NCI-H2196 (cell line): ENCODE measurements around the gene CAMK2N1.
"Not testable (repeated sequence)": the region's sequence is repeated elsewhere in the genome, so short reads cannot be mapped to it uniquely, and the experiment has no call there.

Experiments used
- DNase-seq: peaks from one replicate; lab custom pipeline; 2025; ENCODE audit not compliant: unreplicated experiment; lab: John Stamatoyannopoulos, UW

CAMK2N1 gene

DNA sequence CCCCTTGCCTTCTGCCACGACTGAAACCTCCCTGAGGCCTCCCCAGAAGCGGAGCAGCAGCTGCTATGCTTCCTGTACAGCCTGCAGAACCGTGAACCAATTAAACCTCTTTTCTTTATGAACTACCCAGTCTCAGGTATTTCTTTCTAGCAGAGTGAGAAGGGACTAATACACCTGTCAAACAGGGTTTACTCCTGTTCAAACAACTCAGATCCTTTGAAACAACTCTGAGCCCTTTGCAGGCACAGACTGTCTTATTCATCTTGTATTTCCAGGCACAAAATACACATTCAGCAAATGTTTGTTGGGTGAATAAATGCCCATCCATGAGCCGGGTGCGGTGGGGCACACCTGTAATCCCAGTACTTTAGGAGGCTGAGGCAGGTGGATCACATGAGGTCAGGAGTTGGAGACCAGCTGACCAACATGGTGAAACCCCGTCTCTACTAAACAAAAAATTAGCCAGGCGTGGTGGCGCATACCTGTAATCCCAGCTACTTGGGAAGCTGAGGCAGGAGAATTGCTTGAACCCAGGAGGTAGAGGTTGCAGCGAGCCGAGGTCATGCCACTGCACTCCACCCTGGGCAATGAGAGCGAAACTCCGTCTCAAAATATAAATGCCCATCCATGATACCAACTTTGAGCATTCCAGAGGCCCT, 10.8 kb upstream of the CAMK2N1 start:
- DNase-seq: not testable (repeated sequence)

DNA sequence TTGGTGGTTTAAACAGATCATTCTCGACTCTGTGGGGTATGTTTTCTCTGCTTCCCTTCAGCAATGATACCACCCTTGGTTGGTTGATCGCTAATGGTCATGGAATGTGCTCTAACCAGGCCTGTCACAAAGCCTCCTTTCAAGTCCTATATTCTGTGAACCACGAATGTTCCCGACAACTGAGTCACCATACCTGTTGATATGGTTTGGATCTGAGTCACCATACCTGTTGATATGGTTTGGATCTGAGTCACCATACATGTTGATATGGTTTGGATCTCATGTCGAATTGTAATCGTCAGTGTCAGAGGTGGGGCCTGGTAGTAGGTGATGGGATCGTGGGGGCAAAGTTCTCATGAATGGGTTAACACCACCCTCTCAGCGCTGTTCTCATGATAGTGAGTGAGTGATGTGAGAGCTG, 10.2 kb upstream of the CAMK2N1 start:
- no peak for DNase-seq

DNA sequence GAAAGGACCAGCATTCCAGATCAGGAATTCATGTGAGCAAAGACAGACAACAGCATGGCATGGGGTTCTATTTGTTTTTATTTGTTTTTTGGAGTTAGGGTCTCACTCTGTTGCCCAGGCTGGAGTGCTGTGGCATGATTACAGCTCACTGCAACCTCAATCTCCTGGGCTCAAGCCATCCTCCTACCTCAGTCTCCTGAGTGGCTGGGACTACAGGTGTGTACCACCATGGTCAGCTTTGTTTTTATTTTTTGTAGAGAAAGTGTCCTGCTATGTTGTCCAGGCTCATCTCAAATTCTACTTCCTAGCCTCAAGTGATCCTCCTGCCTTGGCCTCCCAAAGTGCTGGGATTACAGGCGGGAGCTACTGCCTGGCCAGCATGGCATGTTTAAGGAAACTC, 9.7 kb upstream of the CAMK2N1 start:
- no peak for DNase-seq

DNA sequence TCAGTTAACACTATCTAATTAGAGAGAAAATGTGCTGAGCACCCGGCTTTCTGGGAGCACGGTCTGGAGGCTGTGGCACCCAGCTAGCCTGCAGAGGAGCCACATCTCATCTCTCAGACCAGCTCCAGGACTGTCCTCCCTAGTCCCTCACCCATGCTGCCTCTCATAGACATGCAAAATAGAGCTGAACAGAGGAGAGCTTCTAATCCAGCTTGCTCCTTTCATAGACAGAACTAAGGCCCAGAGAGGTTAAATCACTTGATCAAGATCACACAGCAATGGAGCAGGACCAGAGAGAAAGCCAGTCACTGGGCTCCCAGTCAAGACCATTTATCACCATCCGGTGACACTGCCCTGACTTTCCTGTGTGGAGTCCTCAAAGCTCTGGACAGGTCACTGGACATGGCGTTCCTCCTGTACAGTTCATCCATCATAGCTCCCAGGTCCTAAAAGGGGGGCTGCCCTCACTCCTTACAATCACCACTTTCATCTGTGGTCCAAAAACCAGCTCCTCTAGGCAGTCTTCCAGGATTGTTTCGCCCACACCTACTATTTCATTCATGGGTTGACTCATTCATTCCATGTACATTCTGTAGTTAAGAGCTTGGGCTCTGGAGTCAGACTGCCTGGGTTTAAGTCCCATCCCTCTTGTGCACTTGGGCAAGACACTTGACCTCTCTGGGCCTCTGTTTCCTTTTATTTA, 8.8 kb upstream of the CAMK2N1 start:
- no peak for DNase-seq

- peak; percentile 94 for DNase-seq
Observed at GRCh38 chr1:20493839-20494608, 8.0 kb upstream of the CAMK2N1 start.

DNA sequence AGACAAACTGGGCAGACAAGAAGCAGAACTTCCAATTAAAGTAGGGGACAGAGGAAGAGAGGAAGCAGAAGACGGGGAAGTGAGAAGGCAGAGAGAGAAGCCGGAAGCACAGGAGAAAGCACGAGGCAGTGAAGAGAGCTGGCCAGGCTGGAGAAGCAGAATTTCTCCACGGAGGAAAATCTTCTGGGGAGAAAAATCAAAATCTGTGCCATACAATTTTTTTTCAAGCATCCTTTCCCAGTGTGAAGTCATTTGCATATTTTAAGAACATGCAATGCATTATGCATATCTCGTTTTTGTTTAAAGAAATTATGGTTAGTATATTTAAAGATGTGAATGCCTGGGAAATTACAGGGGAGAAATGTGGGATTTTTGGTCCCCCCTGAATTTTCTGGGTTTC, 7.3 kb upstream of the CAMK2N1 start:
- DNase-seq: no peak

DNA sequence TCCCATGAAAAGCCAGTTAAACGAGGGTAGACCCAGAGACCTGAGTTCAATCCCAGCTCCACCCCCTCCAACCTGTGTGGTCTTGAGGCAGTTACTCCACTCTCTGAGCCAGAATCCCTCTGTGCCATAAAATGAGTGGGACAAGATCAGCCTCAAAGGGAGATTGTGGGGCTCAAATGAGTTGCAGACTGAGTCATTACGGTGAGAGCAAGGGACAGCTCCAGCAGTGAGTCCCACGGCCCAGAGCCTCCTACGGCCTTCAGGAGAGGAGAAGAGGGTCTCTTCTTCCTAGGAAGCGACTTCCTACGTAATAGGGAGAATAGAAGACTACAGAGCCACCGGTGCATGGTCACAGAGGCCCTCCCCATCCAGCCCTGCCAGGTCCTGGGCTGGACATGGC, 6.7 kb upstream of the CAMK2N1 start:
- no peak for DNase-seq

GRCh38 chr1:20491866-20492265, 5.9 kb upstream of the CAMK2N1 start:
- no peak for DNase-seq

- no peak for DNase-seq
Observed at GRCh38 chr1:20491178-20491577, 5.2 kb upstream of the CAMK2N1 start.

GRCh38 chr1:20487236-20487590, 1.2 kb upstream of the CAMK2N1 start:
- peak; percentile 74 for DNase-seq

DNA sequence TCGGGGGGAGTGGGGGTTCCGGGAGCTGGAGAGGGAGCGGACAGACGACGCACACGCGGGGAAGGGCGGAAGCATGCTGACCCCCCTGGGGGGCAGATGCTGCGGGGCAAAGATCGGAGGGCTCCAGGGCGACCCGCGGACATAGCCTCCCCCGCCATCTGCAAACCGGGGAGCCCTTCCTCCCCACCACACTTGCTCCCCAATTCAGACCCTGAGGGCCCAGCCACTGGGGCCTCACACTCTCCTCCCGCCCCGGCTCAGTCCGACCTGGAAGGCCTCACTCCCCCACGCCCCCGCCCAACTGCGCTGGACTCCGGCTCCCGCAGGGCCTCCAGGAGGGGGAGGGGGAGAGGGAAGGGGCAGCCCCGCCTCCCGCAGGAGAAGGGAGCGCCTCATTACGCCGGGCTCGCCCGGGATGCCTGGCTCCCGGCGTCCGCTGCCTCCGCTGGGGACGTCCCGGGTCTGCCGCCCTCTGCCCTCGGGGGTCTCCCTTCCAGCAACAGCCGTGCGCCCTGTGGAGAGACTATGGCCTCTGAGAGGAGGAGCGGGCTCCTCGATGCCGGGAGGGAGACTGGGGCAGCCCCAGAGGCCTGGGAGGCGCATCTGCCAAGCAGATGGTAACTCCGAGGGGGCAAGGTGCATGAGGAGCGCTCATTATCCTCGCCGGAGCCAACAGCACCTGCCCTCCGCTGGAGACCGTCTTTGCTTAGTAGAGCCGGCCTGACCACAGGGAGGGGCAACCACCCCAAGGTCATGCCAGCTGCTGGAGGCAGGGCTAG, 636 bp upstream of the CAMK2N1 start:
- DNase-seq: peak; percentile 86

DNA sequence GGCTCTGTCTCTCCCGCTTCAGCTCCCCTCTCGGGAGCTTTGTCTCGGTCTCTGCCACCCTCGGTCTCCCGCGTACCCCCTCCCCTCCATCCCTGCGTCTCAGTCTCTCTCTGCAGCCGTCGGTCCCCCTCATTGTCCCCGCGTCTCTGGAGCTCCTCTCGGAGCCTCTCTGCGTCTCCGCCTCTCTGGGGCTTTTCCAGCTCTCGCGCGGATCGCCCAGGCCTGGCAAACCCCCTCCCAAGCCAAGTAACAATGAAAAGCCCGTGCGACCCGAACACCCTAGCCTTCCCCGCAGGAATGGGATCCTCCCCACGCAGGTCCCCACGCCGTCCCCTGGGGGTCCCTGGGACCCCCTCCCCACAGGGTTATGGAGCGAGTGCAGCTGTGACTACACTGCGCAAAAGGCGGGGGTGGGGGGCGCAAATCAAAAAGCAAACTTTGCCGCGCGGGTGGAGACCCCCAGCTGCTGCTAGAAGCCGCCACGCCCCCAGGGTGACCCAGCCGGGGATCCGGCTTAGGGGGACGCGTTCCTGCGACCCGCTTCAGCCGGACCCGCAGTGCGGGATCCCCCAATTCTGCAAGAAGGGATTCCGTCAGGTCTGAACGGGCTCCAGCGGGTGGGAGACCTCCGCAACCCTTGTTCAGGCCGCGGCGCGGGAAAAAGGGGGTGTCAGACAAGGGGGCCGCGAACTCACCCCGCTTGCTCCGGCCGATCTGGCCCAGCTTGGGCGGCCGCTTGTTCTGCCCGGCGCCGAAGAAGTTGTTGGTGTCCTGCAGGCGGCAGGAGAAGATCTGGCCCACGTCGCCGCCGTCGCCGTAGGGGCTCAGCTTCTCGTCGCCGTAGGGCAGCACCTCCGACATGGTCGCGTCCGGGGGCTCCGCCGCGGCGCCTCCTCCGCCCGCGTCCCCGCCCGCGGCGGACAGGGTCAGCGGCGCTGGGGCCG, 1.2 kb downstream of the CAMK2N1 start:
- no peak for DNase-seq

DNA sequence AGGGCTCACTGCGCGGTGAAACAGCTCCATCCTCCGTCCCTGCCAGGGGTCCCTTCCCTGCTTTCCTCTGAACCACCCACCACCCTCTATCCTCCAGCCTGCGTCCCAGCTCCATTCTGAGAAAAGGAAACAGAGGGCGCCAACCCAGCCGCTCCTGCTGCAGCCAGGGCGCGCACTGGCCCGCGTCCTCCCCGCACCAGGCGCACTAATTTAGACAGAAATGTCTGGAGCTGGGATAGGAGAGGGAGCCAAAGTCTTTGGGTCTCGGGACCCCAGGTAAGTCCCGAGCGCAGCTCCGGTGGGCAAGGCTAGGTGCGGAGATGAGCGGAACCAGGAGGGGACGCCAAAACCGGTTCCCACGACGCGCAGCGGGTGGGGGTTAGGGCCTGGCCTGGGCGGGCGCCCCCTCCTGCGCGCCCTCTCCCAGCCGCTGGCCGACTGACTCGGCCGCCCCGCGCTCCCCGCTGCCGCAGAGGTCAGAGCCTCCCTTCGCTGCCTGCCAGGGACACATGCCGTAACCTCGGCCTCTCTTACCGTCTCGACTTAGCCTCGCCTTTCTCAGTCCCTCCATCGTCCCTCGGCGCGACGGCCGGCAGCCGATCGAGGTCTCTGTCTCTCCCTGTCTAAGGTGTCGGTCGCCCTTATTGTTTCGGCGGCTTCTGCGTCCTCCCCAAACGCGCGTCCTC, 2.0 kb downstream of the CAMK2N1 start:
- DNase-seq: peak; percentile 22

DNA sequence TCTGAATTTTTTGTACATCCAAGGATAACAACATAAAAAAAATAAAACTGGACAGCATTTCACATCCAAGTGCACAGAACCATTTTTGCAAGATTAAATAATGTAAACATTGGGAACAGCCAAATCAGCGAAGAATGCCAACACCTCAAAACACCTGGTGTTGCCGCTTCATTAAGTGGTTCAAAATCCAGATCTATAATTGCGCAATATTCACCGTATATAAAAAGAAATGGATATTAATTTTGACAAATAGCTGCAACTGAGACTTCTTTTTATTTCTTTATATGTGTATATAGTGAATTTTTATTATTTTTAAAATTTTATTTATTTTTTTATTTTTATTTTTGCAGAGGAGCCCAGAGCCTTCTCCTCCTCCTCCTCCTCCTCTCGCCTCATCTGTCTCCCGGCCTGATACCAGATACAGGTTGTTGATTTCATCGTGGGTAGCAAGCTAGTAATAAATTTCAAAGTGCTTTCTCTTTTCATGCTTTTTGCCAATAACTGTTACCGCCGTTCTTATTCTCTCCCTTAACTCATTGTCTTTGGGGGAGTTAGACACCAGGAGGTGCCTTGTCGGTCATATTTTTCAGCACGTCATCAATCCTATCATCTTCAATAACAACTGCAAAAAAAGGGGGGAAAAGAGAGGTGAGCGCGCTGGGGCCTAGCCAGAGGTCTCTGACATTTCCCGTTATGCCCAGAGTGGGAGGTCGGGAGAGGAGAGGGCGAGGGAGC, 2.7 kb downstream of the CAMK2N1 start:
- DNase-seq: no peak

DNA sequence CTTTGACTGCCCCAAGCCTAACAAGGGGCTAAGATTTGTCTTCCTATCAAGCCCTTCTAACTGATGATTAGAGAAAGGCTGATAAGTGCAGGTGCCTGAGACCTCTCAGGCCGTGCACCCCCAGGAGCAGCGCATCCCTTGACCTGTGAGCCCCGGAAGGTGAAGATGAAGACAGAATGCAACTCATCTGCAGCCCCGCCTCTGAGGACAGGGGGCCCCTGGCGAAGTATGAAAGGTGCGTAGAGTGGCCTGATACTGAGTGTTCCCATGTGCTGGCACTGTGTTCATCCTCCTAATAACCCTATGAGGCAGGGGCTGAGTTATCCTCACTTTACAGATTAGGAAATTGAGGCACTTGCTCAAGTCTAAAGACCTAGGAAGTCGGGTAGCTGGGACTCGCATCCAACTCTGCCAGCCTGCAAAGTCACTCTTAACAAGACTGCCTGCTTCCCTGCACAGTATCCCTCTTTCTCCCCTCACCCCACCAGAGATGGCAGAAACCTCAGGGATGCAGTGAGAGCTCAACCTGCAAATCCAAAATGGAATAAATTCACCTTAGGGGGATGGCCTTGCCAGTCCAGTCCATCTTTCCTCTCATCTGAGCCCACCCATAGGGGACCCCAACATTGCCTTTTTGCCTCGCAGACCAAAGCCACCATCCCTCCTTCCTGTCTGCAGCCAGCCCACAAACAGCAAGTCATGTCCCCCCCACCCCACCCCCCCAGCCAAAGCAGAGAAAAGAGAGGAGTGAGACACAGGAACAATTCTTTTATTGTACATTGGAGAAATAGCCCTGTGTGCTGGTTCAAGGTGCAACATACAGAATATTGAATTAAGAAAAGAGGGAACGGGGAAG, 4.1 kb downstream of the CAMK2N1 start:
- no peak for DNase-seq

DNA sequence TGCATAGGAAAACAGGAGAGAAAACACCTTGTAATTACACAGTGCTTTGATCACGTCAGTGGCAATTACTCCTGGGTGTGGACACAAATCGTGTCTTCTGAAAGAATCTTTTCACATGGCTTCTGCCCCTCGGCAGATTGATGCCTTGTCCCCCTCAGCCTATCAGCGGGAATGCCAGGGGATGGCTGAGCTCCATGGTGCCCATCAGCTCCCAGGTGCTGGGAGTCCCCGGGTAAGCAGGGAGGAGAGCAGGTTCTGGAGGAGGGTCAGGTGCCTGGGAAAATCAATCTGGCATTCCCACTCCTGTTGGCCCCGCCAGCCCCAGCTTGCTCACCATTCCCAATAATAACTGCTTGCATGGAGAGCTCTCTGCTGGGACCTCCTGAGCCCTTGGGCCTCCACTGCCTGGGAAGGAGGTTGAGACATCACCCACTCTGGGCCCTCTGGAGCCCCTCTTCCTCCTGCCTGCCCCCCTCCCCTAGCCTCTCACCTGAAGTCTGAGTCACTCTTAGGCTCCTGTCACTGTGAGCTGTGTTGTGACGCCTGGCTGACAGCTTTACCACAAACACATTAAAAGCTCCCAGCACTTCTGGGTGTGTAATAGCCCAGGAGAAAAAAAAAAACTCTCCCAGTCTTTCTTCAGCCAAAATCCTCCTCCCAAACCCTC, 4.9 kb downstream of the CAMK2N1 start:
- no peak for DNase-seq

DNA sequence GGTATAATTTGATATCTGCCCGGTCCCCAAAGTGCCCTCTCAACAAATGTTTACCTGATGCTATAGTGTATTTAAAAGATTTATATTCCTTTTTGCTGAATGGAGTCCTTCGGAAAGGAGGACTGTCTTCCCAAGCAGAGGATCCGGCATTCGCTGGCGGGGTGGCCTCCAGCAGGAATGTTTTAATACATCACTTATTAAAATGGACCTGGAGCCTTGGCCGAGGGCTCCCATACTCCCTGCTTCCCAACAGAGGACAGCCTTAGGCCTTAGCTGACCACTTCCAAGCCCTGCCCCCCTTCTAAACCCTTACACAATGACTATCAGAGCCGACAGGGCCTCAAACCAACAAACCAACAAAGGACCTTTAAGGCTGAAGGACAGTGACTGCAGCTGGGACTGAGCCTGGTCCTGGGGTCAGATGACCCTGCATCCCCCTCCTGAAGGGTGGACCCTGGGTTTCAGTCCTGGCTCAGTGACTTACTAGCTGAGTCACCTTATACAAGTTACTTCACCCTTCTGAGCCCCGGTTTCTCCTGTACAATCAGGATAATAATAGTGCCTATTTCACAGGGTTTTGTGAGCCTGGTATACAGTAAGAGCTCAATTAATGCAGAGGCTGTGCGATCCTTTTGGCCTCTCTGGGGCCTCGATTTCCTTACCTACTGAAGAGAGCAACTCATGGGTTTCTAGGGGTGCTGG, 5.6 kb downstream of the CAMK2N1 start:
- no peak for DNase-seq
